Right hindlimb (tissue), 1 donor: ENCODE data around the gene PAAF1.

Source experiments
- DNase-seq: peaks from one replicate; pipeline ENCODE4 v3.0.0-alpha.2; 2018

PAAF1 gene

GRCh38 chr11:73949246-73949645 lies 72.4 kb downstream of the PAAF1 start:
- DNase-seq, result no peak

- DNase-seq, result no peak
These were observed 73.1 kb downstream of the PAAF1 start for GRCh38 chr11:73949912-73950311.

GRCh38 chr11:73950869-73951710 lies 74.3 kb downstream of the PAAF1 start, which contains the start of gene DNAJB13:
TSS of gene DNAJB13 (plus strand) at chr11:73951026. CDS start at chr11:73951070, 44 bp downstream.
- DNase-seq, result peak; percentile 46

- DNase-seq, result no peak
These were observed 75.0 kb downstream of the PAAF1 start for GRCh38 chr11:73951797-73952196.

- no peak for DNase-seq
These were observed 80.3 kb downstream of the PAAF1 start for GRCh38 chr11:73956876-73957653.

GRCh38 chr11:73957654-73958361 lies 81.0 kb downstream of the PAAF1 start:
- DNase-seq, result no peak

GRCh38 chr11:73958521-73959141 lies 81.8 kb downstream of the PAAF1 start:
- DNase-seq, result no peak

- DNase-seq, result no peak
These were observed 84.5 kb downstream of the PAAF1 start for GRCh38 chr11:73961321-73961720.

GRCh38 chr11:73962101-73962705 lies 85.4 kb downstream of the PAAF1 start:
- no peak for DNase-seq

GRCh38 chr11:73963861-73964260 lies 87.1 kb downstream of the PAAF1 start:
- DNase-seq, result no peak

- no peak for DNase-seq
These were observed 88.4 kb downstream of the PAAF1 start for GRCh38 chr11:73965076-73965763.

GRCh38 chr11:73965764-73966121 lies 88.9 kb downstream of the PAAF1 start:
- DNase-seq, result no peak

- DNase-seq, result no peak
These were observed 91.7 kb downstream of the PAAF1 start for GRCh38 chr11:73968356-73968966.

- DNase-seq, result no peak
These were observed 92.3 kb downstream of the PAAF1 start for GRCh38 chr11:73969091-73969490.

- DNase-seq, result no peak
These were observed 93.4 kb downstream of the PAAF1 start for GRCh38 chr11:73969991-73970800.

GRCh38 chr11:73971175-73971719 lies 94.4 kb downstream of the PAAF1 start:
- no peak for DNase-seq

GRCh38 chr11:73972187-73972586 lies 95.4 kb downstream of the PAAF1 start:
- DNase-seq, result no peak

- DNase-seq, result no peak
These were observed 96.0 kb downstream of the PAAF1 start for GRCh38 chr11:73972620-73973449.
